ENCODE data around the gene ARID1B. TPM values are rescaled to one million over a fixed set of nuclear protein-coding genes. Genes with fewer than 3 reads are reported as not detected.

ARID1B gene
- total and polyA plus RNA-seq, 11 donors: 15.3 to 76.1 (median 40.7) TPM

DNA sequence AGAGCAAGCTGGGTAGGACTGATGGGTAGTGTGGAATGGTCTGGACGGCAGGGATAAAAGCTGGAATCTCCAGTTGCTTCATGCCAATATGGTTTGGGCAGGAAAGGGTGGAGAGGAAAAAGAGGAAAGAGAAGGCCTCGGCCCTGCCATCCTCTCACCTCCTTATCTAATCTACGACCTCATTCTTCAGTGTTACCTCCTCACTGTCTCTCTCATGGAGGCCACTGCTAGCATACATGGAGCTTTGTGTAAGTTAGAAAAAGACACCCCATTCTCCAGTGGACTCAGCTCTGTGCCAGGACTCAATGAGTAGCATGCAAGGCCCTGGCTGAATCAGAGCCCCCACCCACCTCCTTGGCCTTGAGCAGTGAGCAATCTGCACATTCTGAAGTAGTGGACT is 6.1 kb upstream of the ARID1B start:
- Histone ChIP-seq H3K9me3 (no peaks in the 10 kb centered on the region), H3K4me1 (peaks cover 0 to 22% (median 14%) of the 10 kb centered on the region in 12 donors), H3K36me3 (no peaks in the 10 kb centered on the region), H3K27me3 (no peaks in the 10 kb centered on the region), H3K4me3 (no peak overlapping the region), H3K27ac (no peak overlapping the region)
- TF ChIP-seq POLR2A (IDR thresholded peaks at IDR 0.05) (no peak), CTCF (IDR thresholded peaks at IDR 0.05) (no peak)
- DNase-seq (no peak), ATAC-seq (peak in 1 of 4 donors; percentile 27)
- intact Hi-C loops (cut with DNase I): loop anchor here (5.0 to 10.0 kb wide), 8 partner anchors 39 to 504 kb away; no protein-coding TSS in a partner anchor
- 42 to 55% (median 50%) methylated on average over 3 of the region's 3 CpGs for WGBS, 4 donors

GRCh38 chr6:156771761-156772160 is 5.4 kb upstream of the ARID1B start:
- intact Hi-C loops (cut with DNase I): loop anchor here (5.0 to 10.0 kb wide), 8 partner anchors 39 to 503 kb away; no protein-coding TSS in a partner anchor
- DNase-seq: no peak

GRCh38 chr6:156773476-156773875 is 3.7 kb upstream of the ARID1B start:
- Histone ChIP-seq H3K4me1 (peaks cover 0 to 27% (median 20%) of the 10 kb centered on the region in 12 donors), H3K9me3 (no peaks in the 10 kb centered on the region), H3K27me3 (no peaks in the 10 kb centered on the region), H3K4me3 (peak overlapping the region in 5 of 12 donors; percentile 3 to 81 (median 22)), H3K27ac (peak overlapping the region in 8 of 12 donors; percentile 28 to 99 (median 82)), H3K36me3 (no peaks in the 10 kb centered on the region)
- TF ChIP-seq POLR2A (IDR thresholded peaks at IDR 0.05): no peak
- no peak for TF ChIP-seq CTCF (IDR thresholded peaks at IDR 0.05)
- intact Hi-C loops (cut with DNase I): loop anchor here (5.0 to 10.0 kb wide), 8 partner anchors 41 to 501 kb away; no protein-coding TSS in a partner anchor
- no peak for ATAC-seq
- 48 to 80% (median 68%) methylated on average over 5 of the region's 5 CpGs for WGBS, 4 donors
- no peak for DNase-seq

More at GRCh38 chr6:156771761-156772160, 5.4 kb upstream of the ARID1B start:
- Histone ChIP-seq H3K27ac (no peak overlapping the region), H3K27me3 (no peaks in the 10 kb centered on the region), H3K4me3 (no peak overlapping the region), H3K9me3 (no peaks in the 10 kb centered on the region), H3K36me3 (no peaks in the 10 kb centered on the region), H3K4me1 (peaks cover 0 to 27% (median 20%) of the 10 kb centered on the region in 12 donors)
- no peak for ATAC-seq
- no peak for TF ChIP-seq POLR2A (IDR thresholded peaks at IDR 0.05)
- no peak for TF ChIP-seq CTCF (IDR thresholded peaks at IDR 0.05)
- WGBS, 4 donors: 97 to 99% (median 98%) methylated on average over 7 of the region's 7 CpGs

GRCh38 chr6:156773935-156774852 is 3.0 kb upstream of the ARID1B start:
- intact Hi-C loops (cut with DNase I): loop anchor here (5.0 to 10.0 kb wide), 8 partner anchors 42 to 501 kb away; no protein-coding TSS in a partner anchor
- no peaks in the 10 kb centered on the region for H3K9me3 ChIP-seq
- peak overlapping the region in 6 of 12 donors; percentile 3 to 81 (median 18) for H3K4me3 ChIP-seq
- H3K36me3 ChIP-seq: no peaks in the 10 kb centered on the region
- WGBS, 4 donors: 78 to 84% (median 80%) methylated on average over 15 of the region's 15 CpGs
- TF ChIP-seq CTCF (IDR thresholded peaks at IDR 0.05) (no peak), POLR2A (IDR thresholded peaks at IDR 0.05) (no peak)
- peaks cover 0 to 27% (median 20%) of the 10 kb centered on the region in 12 donors for H3K4me1 ChIP-seq
- peak overlapping the region in 10 of 12 donors; percentile 28 to 99 (median 96) for H3K27ac ChIP-seq
- DNase-seq (no peak), ATAC-seq (no peak)
- H3K27me3 ChIP-seq: no peaks in the 10 kb centered on the region
